Activated T-helper 2 cell treated with anti-CD3 and anti-CD28 coated beads, Interferon-gamma antibody, Interleukin-2, Interleukin-4, amounts not matched to agents 10 μg/mL and 5 μg/mL and 100 μg/mL, durations not matched to agents 14 hours and 24 hours and 36 hours (primary cell): ENCODE results near the gene CCDC18. TPM values are rescaled to one million over a fixed set of nuclear protein-coding genes. Genes with fewer than 3 reads are reported as not detected.
"Not testable (repeated sequence)": the region's sequence is repeated elsewhere in the genome, so short reads cannot be mapped to it uniquely, and the experiment has no call there.

Experiments used
- DNase-seq: peaks from one replicate; pipeline ENCODE4 v3.0.0; 2021; ENCODE audit warnings: low spot score
- H3K27ac Mint-ChIP-seq: one replicate; pipeline ENCODE4 v1.8.0; 2021; ENCODE audit warnings: mixed read lengths
- H3K27me3 Mint-ChIP-seq: one replicate; pipeline ENCODE4 v1.8.0; 2021; ENCODE audit warnings: low read depth, mixed read lengths
- H3K36me3 Mint-ChIP-seq: one replicate; pipeline ENCODE4 v1.8.0; 2021; ENCODE audit warnings: low read depth, mixed read lengths
- H3K4me1 Mint-ChIP-seq: one replicate; pipeline ENCODE4 v1.8.0; 2021; ENCODE audit warnings: low read depth, mixed read lengths
- H3K4me3 Mint-ChIP-seq: one replicate; pipeline ENCODE4 v1.8.0; 2021; ENCODE audit warnings: low read depth, mild to moderate bottlenecking, moderate library complexity, mixed read lengths
- H3K9me3 Mint-ChIP-seq: one replicate; pipeline ENCODE4 v1.8.0; 2021; ENCODE audit warnings: mixed read lengths
- intact Hi-C: fragments of 100-400 bp; cut with micrococcal nuclease; formaldehyde crosslinking; loops from one replicate; pipeline ENCODE4 v1.15.1; 2023
- total RNA-seq: library from RNA; stranded (reverse); gene quantifications from 2 replicates; pipeline ENCODE4 v1.2.3, GENCODE V29; 2022

CCDC18 gene
- total RNA-seq, 1 donor from 2014 or later: 22.9 TPM

DNA sequence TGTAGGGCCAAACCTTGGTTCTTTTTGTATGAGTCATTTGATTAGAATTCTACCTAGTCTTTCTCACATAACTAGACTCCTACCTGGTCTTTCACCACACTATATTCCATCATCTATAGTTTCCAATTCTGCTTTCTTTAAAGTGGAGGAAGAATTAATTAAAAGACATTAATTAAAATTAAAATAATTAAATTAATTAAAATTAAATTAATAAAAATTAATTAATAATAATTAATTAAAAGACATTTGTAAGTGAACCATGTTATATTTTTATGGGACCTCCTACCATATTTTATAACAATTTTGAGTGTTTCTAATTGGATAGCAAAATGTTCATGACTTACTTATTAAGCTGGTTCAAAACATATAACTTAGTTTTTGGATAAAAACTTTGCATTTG lies 77.4 kb downstream of the CCDC18 start:
- no peak for DNase-seq
- Mint-ChIP-seq H3K4me3 (no peak overlapping the region), H3K27me3 (no peaks in the 10 kb centered on the region), H3K4me1 (no peaks in the 10 kb centered on the region), H3K27ac (no peak overlapping the region), H3K36me3 (peaks cover 53% of the 10 kb centered on the region), H3K9me3 (peaks cover 16% of the 10 kb centered on the region)
- intact Hi-C loops: no loop called here

DNA sequence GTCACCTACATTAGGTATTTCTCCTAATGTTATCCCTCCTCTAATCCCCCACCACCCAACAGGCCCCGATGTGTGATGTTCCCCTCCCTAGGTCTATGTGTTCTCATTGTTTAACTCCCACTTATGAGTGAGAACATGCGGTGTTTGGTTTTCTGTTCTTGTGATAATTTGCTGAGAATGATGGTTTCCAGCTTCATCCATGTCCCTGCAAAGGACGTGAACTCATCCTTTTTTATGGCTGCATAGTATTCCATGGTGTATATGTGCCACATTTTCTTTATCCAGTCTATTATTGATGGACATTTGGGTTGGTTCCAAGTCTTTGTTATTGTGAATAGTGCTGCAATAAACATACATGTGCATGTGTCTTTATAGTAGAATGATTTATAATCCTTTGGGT lies 80.2 kb downstream of the CCDC18 start:
- H3K4me3 Mint-ChIP-seq, DNase-seq, H3K4me1 Mint-ChIP-seq, intact Hi-C loops, H3K27ac Mint-ChIP-seq, H3K27me3 Mint-ChIP-seq: not testable (repeated sequence)
- H3K9me3 Mint-ChIP-seq: peaks cover 33% of the 10 kb centered on the region
- peaks cover 64% of the 10 kb centered on the region for H3K36me3 Mint-ChIP-seq

DNA sequence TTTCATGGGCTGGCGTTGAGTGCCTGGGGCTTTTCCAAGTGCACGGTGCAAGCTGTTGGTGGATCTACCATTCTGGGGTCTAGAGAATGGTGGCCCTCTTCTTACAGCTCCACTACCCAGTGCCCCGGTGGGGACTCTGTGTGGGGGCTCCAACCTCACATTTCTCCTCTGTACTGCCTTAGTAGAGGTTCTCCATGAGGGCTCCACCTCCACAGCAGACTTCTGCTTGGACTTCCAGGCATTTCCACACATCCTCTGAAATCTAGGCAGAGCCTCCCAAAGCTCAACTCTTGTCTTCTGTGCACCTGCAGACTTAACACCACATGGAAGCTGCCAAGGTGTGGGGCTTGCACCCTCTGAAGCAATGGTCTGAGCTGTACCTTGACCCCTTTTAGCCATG lies 82.1 kb downstream of the CCDC18 start:
- H3K9me3 Mint-ChIP-seq: peaks cover 45% of the 10 kb centered on the region
- no peak overlapping the region for H3K4me3 Mint-ChIP-seq
- H3K4me1 Mint-ChIP-seq: no peaks in the 10 kb centered on the region
- no peaks in the 10 kb centered on the region for H3K27me3 Mint-ChIP-seq
- intact Hi-C loops: no loop called here
- no peak for DNase-seq
- no peak overlapping the region for H3K27ac Mint-ChIP-seq
- peaks cover 78% of the 10 kb centered on the region for H3K36me3 Mint-ChIP-seq

DNA sequence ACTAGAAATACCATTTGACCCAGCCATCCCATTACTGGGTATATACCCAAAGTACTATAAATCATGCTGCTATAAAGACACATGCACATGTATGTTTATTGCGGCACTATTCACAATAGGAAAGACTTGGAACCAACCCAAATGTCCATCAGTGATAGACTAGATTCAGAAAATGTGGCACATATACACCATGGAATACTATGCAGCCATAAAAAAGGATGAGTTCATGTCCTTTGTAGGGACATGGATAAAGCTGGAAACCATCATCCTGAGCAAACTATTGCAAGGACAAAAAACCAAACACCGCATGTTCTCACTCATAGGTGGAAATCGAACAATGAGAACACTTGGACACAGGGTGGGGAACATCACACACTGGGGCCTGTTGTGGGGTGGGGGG lies 88.4 kb downstream of the CCDC18 start:
- intact Hi-C loops, H3K4me1 Mint-ChIP-seq, DNase-seq, H3K27me3 Mint-ChIP-seq, H3K27ac Mint-ChIP-seq, H3K4me3 Mint-ChIP-seq: not testable (repeated sequence)
- H3K36me3 Mint-ChIP-seq: peaks cover 52% of the 10 kb centered on the region
- peaks cover 26% of the 10 kb centered on the region for H3K9me3 Mint-ChIP-seq

DNA sequence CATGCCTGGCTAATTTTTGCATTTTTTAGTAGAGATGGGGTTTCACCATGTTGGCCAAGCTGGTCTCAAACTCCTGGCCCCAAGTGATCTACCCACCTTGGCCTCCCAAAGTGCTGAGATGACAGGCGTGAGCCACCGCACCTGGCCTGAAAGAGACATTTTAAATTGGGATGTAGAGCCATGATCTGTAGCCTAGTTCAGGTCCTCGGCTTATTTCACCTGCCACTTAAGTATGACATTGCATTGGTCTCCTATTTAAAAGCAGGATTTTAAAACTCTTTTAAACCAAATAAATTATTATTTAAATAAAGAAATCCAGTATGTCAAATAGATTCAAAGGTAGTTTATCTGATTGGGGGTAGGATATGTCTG lies 94.7 kb downstream of the CCDC18 start:
- intact Hi-C loops, H3K9me3 Mint-ChIP-seq, H3K27me3 Mint-ChIP-seq: not testable (repeated sequence)

DNA sequence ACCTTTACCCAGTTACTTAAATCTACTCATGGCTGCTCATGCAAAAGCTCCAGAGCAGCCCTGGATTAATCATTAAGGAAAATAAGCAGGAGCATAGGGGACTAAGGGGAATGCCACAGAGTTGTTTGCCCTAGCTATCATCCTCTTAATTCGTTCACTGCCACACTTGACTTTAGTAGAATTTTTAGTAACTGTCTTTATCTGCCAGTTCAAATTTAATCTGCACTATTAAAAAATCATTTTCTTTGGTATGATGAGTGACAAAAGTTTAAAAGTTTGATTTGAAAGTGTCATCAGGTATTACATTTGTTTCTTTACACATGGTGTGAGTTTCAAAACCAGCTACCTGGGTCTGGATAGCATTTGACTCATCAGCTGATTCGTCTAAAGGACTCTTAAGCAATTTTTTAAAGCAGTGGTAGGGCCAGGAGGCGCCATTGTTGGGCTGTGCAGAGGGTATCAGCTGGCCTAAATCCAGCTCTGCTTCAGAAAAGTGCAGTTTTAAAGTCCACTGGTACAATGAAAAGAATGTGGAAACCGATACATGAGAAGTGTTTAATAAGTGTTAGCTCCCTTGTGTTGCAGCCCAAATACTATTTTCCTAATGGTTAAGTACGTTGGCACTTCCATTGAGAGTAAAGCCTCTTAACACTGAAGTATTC lies 95.2 kb downstream of the CCDC18 start:
- no peak overlapping the region for H3K27ac Mint-ChIP-seq
- no peak overlapping the region for H3K4me3 Mint-ChIP-seq
- DNase-seq: no peak
- intact Hi-C loops: no loop called here
- H3K27me3 Mint-ChIP-seq: no peaks in the 10 kb centered on the region
- peaks cover 16% of the 10 kb centered on the region for H3K36me3 Mint-ChIP-seq
- H3K4me1 Mint-ChIP-seq: no peaks in the 10 kb centered on the region
- H3K9me3 Mint-ChIP-seq: peaks cover 8% of the 10 kb centered on the region

More for the DNA sequence above, 94.7 kb downstream of the CCDC18 start:
- H3K27ac Mint-ChIP-seq, H3K4me3 Mint-ChIP-seq, DNase-seq, H3K4me1 Mint-ChIP-seq: not testable (repeated sequence)
- peaks cover 14% of the 10 kb centered on the region for H3K36me3 Mint-ChIP-seq

DNA sequence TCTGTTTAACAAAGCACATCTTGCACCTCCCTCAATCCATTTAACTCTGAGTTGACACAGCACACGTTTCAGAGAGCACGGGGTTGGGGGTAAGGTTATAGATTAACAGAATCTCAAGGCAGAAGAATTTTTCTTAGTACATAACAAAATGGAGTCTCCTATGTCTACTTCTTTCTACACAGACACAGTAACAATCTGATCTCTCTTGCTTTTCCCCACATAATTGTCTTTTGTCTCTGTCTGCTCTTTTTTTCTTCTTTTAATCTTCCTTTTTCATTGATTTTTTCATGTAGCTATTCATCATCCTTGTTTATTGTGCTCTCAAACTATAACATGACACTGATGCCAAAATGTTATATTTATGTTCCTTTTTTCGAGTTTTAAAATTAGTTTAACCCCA lies 97.0 kb downstream of the CCDC18 start:
- H3K27me3 Mint-ChIP-seq, H3K9me3 Mint-ChIP-seq, DNase-seq, H3K27ac Mint-ChIP-seq, intact Hi-C loops, H3K4me1 Mint-ChIP-seq, H3K4me3 Mint-ChIP-seq: not testable (repeated sequence)
- peaks cover 22% of the 10 kb centered on the region for H3K36me3 Mint-ChIP-seq

DNA sequence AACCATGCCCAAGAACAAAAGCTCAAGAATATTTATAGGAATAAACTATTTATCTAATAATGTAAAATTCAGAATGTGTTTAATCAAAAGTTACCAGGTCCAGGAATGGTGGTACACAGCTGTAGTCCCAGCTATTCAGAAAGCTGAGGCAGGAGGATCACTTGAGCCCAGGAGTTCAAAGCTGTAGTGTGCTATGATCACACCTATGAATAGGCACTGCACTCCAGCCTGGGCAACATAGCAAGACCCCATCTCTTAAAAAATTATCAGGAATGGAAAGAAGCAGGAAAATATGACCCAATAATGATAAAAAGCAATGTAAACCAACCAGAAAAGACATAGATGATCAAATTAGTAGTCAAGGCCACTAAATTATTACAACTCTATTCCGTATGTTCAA lies 103.0 kb downstream of the CCDC18 start:
- no peak for DNase-seq
- Mint-ChIP-seq H3K4me3 (no peak overlapping the region), H3K27me3 (no peaks in the 10 kb centered on the region), H3K9me3 (peaks cover 15% of the 10 kb centered on the region), H3K27ac (no peak overlapping the region), H3K4me1 (no peaks in the 10 kb centered on the region), H3K36me3 (peaks cover 44% of the 10 kb centered on the region)
- intact Hi-C loops: no loop called here

DNA sequence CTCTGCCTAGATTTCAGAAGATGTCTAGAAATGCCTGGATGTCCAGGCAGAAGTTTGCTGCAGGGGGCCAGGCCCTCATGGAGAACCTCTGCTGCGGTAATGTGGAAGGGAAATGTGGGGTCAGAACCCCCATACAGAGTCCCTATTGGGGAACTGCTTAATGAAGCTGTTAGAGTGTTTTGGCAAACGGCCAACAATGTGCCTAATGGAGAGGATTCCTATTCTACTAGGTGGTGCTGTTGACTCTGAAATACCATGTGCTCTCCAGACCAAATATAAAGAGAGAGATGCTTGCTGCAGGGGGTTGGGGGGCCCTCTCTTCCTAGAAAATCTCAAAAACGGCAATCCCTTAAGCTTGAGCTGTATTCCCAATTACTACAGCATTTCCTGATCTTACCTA lies 108.0 kb downstream of the CCDC18 start:
- H3K36me3 Mint-ChIP-seq: peaks cover 45% of the 10 kb centered on the region
- intact Hi-C loops: no loop called here
- no peak overlapping the region for H3K27ac Mint-ChIP-seq
- no peaks in the 10 kb centered on the region for H3K27me3 Mint-ChIP-seq
- H3K9me3 Mint-ChIP-seq: peaks cover 12% of the 10 kb centered on the region
- H3K4me3 Mint-ChIP-seq: no peak overlapping the region
- H3K4me1 Mint-ChIP-seq: no peaks in the 10 kb centered on the region
- no peak for DNase-seq

DNA sequence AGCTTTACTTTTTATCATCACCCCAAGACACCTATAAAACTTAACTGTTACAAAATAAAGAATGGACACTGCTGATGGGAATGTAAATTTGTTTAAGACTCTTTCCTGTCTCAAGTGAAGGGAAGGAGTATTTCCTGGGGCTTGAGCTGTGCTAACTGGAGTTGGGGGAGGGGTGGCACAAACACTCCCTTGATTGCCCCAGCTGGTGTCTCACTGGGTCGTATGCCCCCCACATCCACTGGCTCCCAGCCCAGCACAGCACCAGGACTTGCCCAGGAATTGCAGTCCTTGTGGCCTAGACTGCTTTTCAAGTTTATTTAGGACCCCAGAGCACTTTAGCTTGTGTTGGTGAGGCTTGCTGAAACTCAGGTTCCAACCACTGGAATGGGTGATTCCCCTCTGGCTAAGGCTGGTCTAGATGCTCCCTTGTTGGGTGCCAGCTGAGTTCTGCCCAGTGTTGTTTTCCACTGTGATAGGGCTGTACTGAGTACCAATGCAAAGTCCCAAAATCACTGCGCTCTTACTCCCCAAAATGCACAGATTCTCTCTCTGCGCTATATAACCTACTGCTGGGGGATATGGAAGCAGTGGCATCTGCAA lies 116.1 kb downstream of the CCDC18 start:
- H3K9me3 Mint-ChIP-seq: no peaks in the 10 kb centered on the region
- H3K4me1 Mint-ChIP-seq: no peaks in the 10 kb centered on the region
- DNase-seq: no peak
- no peaks in the 10 kb centered on the region for H3K27me3 Mint-ChIP-seq
- H3K36me3 Mint-ChIP-seq: no peaks in the 10 kb centered on the region
- H3K27ac Mint-ChIP-seq: no peak overlapping the region
- intact Hi-C loops: no loop called here
- no peak overlapping the region for H3K4me3 Mint-ChIP-seq

DNA sequence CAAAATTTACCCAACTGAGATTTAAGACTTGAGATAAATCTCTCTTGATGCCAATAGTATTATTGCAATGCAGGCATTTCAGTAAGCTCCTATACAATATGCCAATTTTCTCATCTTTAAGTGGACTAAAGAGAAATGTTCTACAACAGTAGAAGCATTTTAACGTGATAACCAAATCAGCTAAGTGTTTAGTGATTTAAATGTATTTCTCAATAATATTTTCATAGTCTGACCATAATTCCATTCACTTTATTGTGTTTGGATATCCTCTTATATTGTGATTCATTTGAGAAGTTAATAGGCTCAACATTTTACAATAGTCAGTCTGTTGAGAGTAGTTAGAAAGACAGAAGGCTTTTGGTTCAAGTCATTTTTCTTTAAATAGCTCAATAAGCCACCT lies 120.6 kb downstream of the CCDC18 start:
- intact Hi-C loops: loop anchor here (10.0 kb wide), 2 partner anchors 324 to 544 kb away; no protein-coding TSS in a partner anchor
- no peak overlapping the region for H3K27ac Mint-ChIP-seq
- DNase-seq: no peak
- H3K4me1 Mint-ChIP-seq: no peaks in the 10 kb centered on the region
- H3K4me3 Mint-ChIP-seq: no peak overlapping the region
- H3K36me3 Mint-ChIP-seq: no peaks in the 10 kb centered on the region
- no peaks in the 10 kb centered on the region for H3K27me3 Mint-ChIP-seq
- no peaks in the 10 kb centered on the region for H3K9me3 Mint-ChIP-seq

DNA sequence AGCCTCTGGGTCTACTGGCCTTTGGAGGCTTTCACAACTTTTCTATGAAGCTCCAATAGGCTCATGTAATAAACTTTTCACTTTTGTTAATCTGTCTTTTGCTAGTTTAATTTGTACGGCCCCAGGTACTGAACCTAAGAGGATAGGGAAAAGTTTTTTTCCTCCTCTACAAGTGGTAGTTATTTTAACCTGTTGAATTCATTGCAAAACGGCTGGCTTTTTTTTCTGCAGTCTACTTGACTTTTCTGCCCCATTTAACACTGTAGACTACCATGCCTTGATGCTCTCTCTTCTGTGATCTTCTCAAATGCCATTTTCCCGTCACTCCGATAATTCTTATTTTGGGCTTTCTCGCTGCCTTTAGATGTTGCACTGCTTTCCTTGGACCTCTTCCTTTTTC lies 121.6 kb downstream of the CCDC18 start:
- no peak for DNase-seq
- no peaks in the 10 kb centered on the region for H3K36me3 Mint-ChIP-seq
- no peaks in the 10 kb centered on the region for H3K9me3 Mint-ChIP-seq
- H3K27ac Mint-ChIP-seq: no peak overlapping the region
- H3K4me3 Mint-ChIP-seq: no peak overlapping the region
- H3K27me3 Mint-ChIP-seq: no peaks in the 10 kb centered on the region
- intact Hi-C loops: loop anchor here (10.0 kb wide), 2 partner anchors 323 to 543 kb away; no protein-coding TSS in a partner anchor
- no peaks in the 10 kb centered on the region for H3K4me1 Mint-ChIP-seq

DNA sequence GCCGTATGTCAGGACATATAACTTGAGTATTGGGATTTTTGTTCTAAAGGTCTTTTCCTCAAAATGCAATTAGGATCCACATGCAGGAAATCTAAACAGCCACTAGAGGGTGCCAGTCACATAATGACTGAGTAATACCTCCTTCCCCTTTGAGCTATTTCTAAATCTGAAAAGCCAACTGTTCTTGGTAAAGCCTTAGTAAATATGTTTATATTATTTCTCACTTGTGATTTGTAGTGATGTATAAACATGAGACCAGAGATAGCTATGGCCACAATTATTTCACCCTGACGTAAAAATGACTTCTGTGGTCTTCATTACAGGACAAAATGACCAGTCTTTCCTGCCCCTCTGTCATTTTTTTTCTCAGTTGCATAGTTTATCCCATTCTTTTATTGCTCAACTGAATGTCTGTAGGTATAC lies 124.2 kb downstream of the CCDC18 start:
- Mint-ChIP-seq H3K27ac (no peak overlapping the region), H3K27me3 (no peaks in the 10 kb centered on the region), H3K4me1 (no peaks in the 10 kb centered on the region), H3K9me3 (no peaks in the 10 kb centered on the region), H3K36me3 (no peaks in the 10 kb centered on the region), H3K4me3 (no peak overlapping the region)
- DNase-seq: peak; percentile 13
- intact Hi-C loops: loop anchor here (2.0 to 10.0 kb wide), 3 partner anchors 42 to 540 kb away; no protein-coding TSS in a partner anchor
